ENCODE measurements around the gene NCKAP1. TPM values are rescaled to one million over a fixed set of nuclear protein-coding genes. Genes with fewer than 3 reads are reported as not detected.

NCKAP1 gene
- total RNA-seq, 1 experiment from 2014 or later: 173 TPM

GRCh38 chr2:183069174-183069573 lies 30.9 kb upstream of the NCKAP1 start:
- Mint-ChIP-seq H3K27ac (no peak overlapping the region), H3K36me3 (peaks cover 9% of the 10 kb centered on the region), H3K4me3 (no peak overlapping the region), H3K27me3 (ENCODE audit: low read depth) (peaks cover 3% of the 10 kb centered on the region), H3K4me1 (peaks cover 8% of the 10 kb centered on the region), H3K9me3 (peaks cover 12% of the 10 kb centered on the region)
- DNase-seq (ENCODE audit: low spot score) (no peak), ATAC-seq (no peak)
- TF ChIP-seq MYBL2 (CRISPR knock-in tag; IDR thresholded peaks at IDR 0.05): no peak
- 0 out of 2 replicates have a peak, but pooled peaks have one; percentile 12 for TF ChIP-seq IRF2 (CRISPR knock-in tag; IDR thresholded peaks at IDR 0.05; ENCODE audit: borderline replicate concordance, low read depth)
- no peak for TF ChIP-seq SMAD3 (CRISPR knock-in tag; IDR thresholded peaks at IDR 0.05; ENCODE audit: borderline replicate concordance)
- TF ChIP-seq, protein P1, sequence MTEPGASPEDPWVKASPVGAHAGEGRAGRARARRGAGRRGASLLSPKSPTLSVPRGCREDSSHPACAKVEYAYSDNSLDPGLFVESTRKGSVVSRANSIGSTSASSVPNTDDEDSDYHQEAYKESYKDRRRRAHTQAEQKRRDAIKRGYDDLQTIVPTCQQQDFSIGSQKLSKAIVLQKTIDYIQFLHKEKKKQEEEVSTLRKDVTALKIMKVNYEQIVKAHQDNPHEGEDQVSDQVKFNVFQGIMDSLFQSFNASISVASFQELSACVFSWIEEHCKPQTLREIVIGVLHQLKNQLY (CRISPR knock-in tag; IDR thresholded peaks at IDR 0.05): no peak
- POLR2A ChIA-PET: no interaction called here
- CTCF ChIA-PET: interaction anchor here (3.8 kb wide), 1 partner anchor 12 kb away, joined by 27 read pairs; the partner anchor contains the start of gene DUSP19

DNA sequence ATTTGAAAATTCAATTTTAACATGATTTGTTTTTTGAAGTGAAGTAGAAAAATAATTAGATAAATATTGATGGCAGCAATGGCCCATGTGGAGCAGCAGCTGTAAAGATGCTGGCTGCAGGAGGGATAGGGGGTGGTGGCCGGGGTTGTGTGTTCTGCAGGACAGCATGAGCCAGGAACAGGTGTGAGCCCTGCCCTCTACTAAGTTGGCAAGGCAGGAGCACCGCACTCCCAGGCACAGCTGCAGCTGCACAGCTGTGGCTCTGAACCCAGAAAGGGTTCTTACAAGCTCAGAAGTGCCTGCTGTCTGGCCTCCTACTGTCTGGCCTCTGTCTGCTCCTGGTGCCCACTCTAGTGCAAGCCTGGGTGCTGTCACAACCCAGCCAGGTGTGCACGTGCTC lies 30.3 kb upstream of the NCKAP1 start:
- TF ChIP-seq ZNF532 (CRISPR knock-in tag; IDR thresholded peaks at IDR 0.05; ENCODE audit: borderline replicate concordance): no peak
- no peak for TF ChIP-seq NFYB (CRISPR knock-in tag; conservative IDR thresholded peaks at IDR 0.05; ENCODE audit: low read depth)
- TF ChIP-seq, protein P2, sequence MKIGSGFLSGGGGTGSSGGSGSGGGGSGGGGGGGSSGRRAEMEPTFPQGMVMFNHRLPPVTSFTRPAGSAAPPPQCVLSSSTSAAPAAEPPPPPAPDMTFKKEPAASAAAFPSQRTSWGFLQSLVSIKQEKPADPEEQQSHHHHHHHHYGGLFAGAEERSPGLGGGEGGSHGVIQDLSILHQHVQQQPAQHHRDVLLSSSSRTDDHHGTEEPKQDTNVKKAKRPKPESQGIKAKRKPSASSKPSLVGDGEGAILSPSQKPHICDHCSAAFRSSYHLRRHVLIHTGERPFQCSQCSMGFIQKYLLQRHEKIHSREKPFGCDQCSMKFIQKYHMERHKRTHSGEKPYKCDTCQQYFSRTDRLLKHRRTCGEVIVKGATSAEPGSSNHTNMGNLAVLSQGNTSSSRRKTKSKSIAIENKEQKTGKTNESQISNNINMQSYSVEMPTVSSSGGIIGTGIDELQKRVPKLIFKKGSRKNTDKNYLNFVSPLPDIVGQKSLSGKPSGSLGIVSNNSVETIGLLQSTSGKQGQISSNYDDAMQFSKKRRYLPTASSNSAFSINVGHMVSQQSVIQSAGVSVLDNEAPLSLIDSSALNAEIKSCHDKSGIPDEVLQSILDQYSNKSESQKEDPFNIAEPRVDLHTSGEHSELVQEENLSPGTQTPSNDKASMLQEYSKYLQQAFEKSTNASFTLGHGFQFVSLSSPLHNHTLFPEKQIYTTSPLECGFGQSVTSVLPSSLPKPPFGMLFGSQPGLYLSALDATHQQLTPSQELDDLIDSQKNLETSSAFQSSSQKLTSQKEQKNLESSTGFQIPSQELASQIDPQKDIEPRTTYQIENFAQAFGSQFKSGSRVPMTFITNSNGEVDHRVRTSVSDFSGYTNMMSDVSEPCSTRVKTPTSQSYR (CRISPR knock-in tag; IDR thresholded peaks at IDR 0.05): no peak
- no peak for TF ChIP-seq GTF2I (CRISPR knock-in tag; conservative IDR thresholded peaks at IDR 0.05)
- TF ChIP-seq, protein P3, sequence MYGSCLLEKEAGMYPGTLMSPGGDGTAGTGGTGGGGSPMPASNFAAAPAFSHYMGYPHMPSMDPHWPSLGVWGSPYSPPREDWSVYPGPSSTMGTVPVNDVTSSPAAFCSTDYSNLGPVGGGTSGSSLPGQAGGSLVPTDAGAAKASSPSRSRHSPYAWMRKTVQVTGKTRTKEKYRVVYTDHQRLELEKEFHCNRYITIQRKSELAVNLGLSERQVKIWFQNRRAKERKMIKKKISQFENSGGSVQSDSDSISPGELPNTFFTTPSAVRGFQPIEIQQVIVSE (CRISPR knock-in tag; IDR thresholded peaks at IDR 0.05; ENCODE audit: borderline replicate concordance): no peak
- no peak for TF ChIP-seq ZNF671 (CRISPR knock-in tag; IDR thresholded peaks at IDR 0.05)
- no peak for TF ChIP-seq ETV6 (CRISPR knock-in tag; IDR thresholded peaks at IDR 0.05)
- no peak for TF ChIP-seq CTCF (IDR thresholded peaks at IDR 0.05)
- no peak for TF ChIP-seq JUN (CRISPR knock-in tag; IDR thresholded peaks at IDR 0.05)
- no peak for TF ChIP-seq E2F1 (CRISPR knock-in tag; IDR thresholded peaks at IDR 0.05)
- TF ChIP-seq, protein P4, sequence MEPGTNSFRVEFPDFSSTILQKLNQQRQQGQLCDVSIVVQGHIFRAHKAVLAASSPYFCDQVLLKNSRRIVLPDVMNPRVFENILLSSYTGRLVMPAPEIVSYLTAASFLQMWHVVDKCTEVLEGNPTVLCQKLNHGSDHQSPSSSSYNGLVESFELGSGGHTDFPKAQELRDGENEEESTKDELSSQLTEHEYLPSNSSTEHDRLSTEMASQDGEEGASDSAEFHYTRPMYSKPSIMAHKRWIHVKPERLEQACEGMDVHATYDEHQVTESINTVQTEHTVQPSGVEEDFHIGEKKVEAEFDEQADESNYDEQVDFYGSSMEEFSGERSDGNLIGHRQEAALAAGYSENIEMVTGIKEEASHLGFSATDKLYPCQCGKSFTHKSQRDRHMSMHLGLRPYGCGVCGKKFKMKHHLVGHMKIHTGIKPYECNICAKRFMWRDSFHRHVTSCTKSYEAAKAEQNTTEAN (CRISPR knock-in tag; IDR thresholded peaks at IDR 0.05): no peak
- no peak for TF ChIP-seq RELA (CRISPR knock-in tag; IDR thresholded peaks at IDR 0.05; ENCODE audit: borderline replicate concordance)
- no peak for TF ChIP-seq ESRRA (CRISPR knock-in tag; IDR thresholded peaks at IDR 0.05; ENCODE audit: borderline replicate concordance)
- TF ChIP-seq GRHL2 (CRISPR knock-in tag; IDR thresholded peaks at IDR 0.05; ENCODE audit: insufficient replicate concordance, severe bottlenecking): no peak
- TF ChIP-seq IRF2 (CRISPR knock-in tag; IDR thresholded peaks at IDR 0.05; ENCODE audit: borderline replicate concordance, low read depth): no peak
- no peak for TF ChIP-seq SMAD3 (CRISPR knock-in tag; IDR thresholded peaks at IDR 0.05; ENCODE audit: borderline replicate concordance)
- no peak overlapping the region for H3K27ac Mint-ChIP-seq
- DNase-seq (ENCODE audit: low spot score) (no peak), ATAC-seq (no peak)
- H3K36me3 Mint-ChIP-seq: peaks cover 9% of the 10 kb centered on the region
- no peak overlapping the region for H3K4me3 Mint-ChIP-seq
- POLR2A ChIA-PET: no interaction called here
- CTCF ChIA-PET: interaction anchor here (3.8 kb wide), 1 partner anchor 12 kb away, joined by 27 read pairs; the partner anchor contains the start of gene DUSP19
- H3K27me3 Mint-ChIP-seq (ENCODE audit: low read depth): peaks cover 3% of the 10 kb centered on the region
- peaks cover 12% of the 10 kb centered on the region for H3K9me3 Mint-ChIP-seq
- H3K4me1 Mint-ChIP-seq: peaks cover 8% of the 10 kb centered on the region

All from WTC11 (cell line).